GM18951 (cell line): Measurements from ENCODE around the gene NSG1.

Source experiments
- POLR2A ChIP-seq: IDR thresholded peaks from 4 replicates; pipeline ENCODE4 v1.6.1; 2011; ENCODE audit warnings: mild to moderate bottlenecking; ENCODE audit not compliant: insufficient read length, insufficient read depth; ENCODE audit errors: extremely low read depth
- in situ Hi-C: fragments of 300-500 bp; cut with MboI; formaldehyde crosslinking; loops from one replicate; pipeline ENCODE4 v1.12.0; 2022; ENCODE audit warnings: low sequenced_read_pairs, mixed read lengths, inconsistent platforms; ENCODE audit not compliant: unreplicated experiment

NSG1 gene

GRCh38 chr4:4430492-4431195 is 43.7 kb downstream of the NSG1 start:
- no peak for TF ChIP-seq POLR2A

GRCh38 chr4:4432341-4433125 is 45.6 kb downstream of the NSG1 start:
- TF ChIP-seq POLR2A, result no peak
- in situ Hi-C loops, result no loop called here

More at GRCh38 chr4:4430492-4431195, 43.7 kb downstream of the NSG1 start:
- in situ Hi-C loops, result no loop called here

GRCh38 chr4:4433941-4434340 is 47.0 kb downstream of the NSG1 start:
- in situ Hi-C loops, result no loop called here
- TF ChIP-seq POLR2A, result no peak

GRCh38 chr4:4436244-4436823 is 49.4 kb downstream of the NSG1 start:
- TF ChIP-seq POLR2A, result no peak
- in situ Hi-C loops, result no loop called here

- in situ Hi-C loops, result no loop called here
- no peak for TF ChIP-seq POLR2A
Measured at GRCh38 chr4:4437798-4438470, 51.0 kb downstream of the NSG1 start.

GRCh38 chr4:4438891-4439290 is 52.0 kb downstream of the NSG1 start:
- in situ Hi-C loops, result no loop called here
- no peak for TF ChIP-seq POLR2A

- no peak for TF ChIP-seq POLR2A
- in situ Hi-C loops, result no loop called here
Measured at GRCh38 chr4:4439782-4440181, 52.9 kb downstream of the NSG1 start.

GRCh38 chr4:4440333-4441061 is 53.6 kb downstream of the NSG1 start:
- TF ChIP-seq POLR2A, result no peak
- in situ Hi-C loops, result no loop called here

GRCh38 chr4:4443821-4444220 is 56.9 kb downstream of the NSG1 start:
- no peak for TF ChIP-seq POLR2A
- in situ Hi-C loops, result no loop called here

- no peak for TF ChIP-seq POLR2A
- in situ Hi-C loops, result no loop called here
Measured at GRCh38 chr4:4446434-4446833, 59.5 kb downstream of the NSG1 start.

GRCh38 chr4:4455210-4455865 is 68.4 kb downstream of the NSG1 start:
- in situ Hi-C loops, result no loop called here
- no peak for TF ChIP-seq POLR2A

GRCh38 chr4:4456351-4456750 is 69.4 kb downstream of the NSG1 start:
- TF ChIP-seq POLR2A, result no peak
- in situ Hi-C loops, result no loop called here
